GM19023 (cell line): Measurements from ENCODE around the gene IL1B.

ENCODE experiments used
- ATAC-seq: cut with Tn5 transposase; IDR thresholded peaks from one replicate; pipeline ENCODE4 v1.9.1; 2021; ENCODE audit warnings: mild to moderate bottlenecking, moderate library complexity; ENCODE audit not compliant: unreplicated experiment

Gene IL1B

DNA sequence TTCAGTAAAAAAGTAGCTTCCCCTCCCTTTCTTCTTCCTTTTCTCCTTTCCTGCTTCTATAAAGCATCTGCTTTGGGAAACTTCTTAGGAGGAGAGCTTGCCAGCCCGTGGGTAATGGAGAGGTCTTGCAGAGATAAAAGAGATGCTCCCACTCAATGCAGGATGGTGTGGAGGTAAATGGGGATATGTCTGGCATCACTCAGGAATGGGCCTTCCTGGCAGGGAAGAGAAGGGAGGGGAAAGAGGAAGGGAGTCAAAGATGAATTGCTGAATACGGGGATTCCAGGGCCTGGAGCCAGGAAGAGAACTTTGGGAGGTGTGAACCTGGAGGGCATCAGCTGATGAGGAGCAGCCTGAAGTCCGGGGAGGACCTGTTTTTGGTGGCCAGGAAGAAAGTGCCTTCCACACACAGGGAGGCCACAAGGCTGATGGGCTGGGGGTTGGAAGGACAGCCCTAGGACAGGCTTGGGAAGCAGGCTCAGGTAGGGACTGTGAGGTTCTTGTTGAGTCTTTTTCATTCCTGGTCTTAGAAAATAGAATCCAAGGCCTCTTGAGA lies 25.2 kb downstream of the IL1B start:
- ATAC-seq: no peak

DNA sequence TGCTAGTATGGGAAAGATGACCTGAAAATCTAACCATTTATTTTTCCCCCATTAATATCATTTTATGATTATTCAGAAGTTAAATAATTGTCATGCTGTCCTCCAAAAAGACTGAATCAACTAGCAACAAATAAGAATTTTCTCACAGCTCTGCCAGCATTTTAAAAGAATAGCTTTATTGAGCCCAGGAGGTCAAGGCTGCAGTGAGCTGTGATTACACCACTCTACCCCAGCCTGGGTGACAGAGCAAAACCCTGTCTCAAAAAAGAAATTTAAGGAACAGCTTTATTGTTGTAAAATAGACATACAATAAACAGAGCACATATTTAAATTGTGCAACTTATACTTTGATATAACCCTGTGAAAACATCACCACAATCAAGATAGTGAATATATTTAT lies 27.5 kb downstream of the IL1B start:
- ATAC-seq: no peak

DNA sequence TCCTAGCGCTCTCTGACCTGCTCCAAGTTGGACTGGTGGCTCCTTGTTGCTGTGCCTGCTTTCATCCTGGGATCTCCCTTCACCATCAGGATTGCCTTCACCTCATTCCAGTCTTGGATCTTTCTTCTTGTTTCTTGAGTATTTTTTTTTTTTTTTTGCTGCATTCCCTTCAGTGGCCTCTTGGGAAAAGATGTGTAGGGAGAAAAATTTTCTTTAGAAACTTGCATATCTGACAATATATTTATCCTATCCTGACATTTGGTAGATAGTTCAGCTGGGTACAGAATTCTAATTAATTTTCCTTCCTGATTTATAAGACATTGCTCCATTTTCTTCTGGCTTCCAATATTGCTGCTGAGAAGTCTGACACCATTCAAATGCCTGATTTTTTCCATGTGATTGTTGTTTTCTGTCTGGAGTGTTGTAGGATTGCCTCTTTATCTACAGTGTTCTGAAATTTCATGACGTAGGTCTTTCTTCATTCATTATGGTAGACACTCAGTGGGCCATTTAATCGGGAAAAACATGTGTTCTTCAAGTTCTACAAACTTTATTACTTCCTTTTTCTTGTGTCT lies 29.3 kb downstream of the IL1B start:
- no peak for ATAC-seq

DNA sequence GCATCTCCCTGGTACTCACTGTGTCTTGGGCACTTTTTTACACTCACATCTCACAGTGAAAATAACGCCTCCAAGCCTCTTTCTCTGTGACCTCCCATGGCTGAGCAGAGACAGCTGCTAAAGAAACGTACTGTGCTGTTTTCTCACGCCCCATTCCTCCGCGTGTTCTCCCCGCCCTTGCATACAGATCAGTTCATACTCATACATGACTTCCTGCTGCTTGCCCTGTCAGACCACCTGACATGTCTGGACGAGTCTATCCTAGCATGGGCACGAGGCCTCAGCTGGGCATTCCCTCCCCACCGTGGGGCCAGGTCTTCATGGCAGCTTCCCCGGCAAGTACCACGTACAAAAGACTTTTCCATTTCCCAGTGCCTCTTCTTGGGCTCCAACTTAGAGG lies 31.0 kb downstream of the IL1B start:
- ATAC-seq: peak; percentile 86

DNA sequence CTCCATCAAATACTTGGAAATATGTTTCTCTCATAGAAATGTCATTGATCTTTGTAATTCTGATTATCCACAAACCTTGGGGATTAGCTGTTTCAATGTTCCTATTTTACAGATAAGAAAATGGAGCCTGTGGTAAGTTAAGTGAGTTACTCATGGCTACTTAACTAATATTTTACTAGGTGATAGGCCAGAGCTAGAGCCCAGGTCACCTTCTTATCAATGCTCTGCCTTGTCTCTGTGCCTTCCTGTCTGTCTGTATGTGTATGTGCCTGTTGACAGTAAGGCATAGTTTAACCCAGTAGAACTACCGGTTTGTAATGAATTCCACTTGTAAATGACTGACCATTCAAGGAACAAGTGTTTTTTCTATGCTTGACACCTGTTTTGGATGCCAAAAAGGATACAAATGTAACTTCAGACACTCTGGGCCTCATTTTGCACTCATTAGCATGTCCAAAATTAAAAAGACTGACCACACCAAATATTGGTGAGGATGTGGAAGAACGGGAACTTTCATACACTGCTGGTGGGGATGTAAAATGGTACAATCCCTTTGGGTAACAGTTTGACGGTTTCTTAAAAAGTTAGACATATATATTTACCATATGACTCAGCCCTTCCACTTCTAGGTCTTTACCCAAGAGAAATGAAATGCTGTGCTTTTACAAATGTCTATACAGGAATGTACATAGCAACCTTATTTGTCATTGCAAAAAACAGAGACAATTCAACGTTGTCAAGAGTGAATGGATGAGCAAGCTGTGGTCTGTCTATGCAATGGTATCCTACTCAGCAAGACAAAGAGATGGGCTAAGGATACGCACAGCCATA lies 32.7 kb downstream of the IL1B start:
- peak; percentile 40 for ATAC-seq

DNA sequence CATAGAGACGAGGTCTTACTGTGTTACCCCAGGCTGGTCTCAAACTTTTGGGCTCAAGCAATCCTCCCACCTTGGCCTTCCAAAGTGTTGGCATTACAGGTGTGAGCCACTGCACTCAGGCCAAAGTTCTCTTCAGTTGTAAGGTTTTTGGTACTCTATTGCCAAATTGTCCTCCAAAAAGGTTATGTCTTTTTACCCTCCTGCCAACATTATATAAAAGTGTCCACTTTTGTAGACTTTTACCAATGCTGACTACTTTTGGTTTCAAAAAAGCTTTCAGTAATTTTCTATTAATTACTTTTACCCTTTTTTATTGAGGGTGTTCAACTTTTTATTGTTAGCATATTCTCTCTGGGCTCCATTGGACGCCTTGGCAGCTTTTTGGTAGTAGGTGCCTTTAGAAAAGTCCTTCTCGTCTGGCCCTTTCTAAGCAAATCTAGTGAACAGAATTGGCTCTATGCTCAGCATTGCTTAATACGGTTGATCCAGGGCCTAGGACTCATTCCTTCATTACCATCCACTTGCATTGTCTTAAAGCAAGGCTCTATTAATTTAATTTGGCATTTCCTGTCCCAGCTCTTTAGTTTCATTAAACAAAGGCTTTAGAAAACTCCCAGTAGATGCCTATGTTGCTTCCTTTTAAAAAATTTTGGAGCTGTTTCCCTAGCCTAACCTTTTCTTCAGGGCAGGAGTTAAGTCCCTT lies 35.5 kb downstream of the IL1B start:
- no peak for ATAC-seq

DNA sequence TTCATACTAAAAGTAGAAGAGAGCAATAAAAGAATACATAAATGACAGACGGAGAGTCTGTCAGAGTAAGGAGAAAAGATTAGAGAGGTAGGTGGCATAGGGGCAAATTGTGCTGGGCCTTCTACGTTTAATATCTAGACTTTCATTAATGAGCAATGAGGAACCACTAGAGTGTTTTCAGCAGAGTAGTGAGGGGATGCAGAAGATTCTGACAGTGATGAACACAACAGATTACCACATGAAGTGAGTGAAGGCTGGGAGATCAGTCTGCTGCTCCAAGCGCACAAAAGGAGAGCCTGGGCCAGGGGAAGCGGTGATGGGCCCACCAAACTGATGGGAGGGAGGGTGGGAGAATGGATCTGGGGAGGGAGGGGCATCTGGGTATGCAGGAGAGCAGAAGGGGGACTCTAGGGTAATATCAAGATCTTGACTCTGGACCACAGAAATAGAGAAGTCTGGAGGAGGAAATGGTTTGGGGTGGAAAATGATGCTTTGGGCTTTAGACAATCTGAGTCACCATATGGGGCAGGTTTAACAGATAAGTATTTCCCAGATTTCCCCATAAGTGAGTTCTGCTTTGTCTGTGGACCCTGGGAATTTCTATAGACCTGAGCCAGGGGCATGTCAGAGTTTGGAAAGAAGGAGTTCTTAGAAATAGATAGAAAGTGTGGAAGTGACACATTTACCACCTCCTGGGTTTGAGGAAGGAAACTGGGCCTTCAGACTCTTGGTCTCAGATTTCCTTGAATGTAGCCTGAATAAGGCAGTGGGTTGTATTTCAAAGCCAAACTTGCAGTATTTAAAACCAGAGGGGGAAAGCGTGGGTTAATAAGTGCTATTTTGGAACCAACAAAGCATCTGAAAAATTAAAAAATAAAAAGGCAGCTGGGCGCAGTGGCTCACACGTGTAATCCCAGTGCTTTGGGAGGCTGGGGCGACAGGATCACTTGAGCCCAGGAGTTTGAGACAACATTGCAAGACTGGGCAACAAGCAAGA lies 37.3 kb downstream of the IL1B start:
- no peak for ATAC-seq

DNA sequence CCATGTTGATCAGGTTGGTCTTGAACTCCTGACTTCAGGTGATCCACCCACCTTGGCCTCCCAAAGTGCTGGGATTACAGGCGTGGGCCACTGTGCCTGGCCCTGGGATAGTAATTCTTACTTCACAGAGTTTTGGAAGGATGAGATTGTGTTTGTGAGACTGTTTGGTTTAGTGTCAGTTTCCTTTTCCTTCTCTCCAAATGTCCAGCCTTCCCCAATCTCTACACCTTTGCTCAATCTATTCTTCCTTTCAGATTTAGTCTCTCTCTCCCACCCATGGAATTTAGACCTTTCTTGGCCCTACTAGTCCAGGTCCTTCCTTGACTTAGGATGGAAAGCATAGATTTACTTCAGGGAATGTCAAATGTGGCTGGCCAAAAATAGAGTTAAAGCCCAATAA lies 40.1 kb downstream of the IL1B start:
- no peak for ATAC-seq

DNA sequence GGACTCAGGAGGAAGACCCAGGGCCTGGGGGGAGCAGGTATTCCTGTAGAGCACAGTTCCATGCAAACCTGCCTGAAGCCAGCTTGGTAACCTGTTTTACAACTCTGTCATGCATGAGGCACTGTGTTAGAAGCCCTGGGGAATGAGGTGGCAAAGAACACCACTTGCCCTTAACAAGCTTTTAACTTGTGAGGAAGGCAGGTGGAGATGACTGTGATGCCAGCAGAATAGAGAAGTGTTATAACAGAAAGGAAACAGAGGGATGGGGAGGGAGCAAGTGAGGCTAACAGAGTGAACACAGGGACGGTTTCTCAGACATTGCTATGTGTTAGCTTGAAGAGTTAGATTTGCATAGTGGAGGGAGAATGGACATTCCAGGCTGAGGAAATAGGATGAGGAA lies 40.8 kb downstream of the IL1B start:
- no peak for ATAC-seq

DNA sequence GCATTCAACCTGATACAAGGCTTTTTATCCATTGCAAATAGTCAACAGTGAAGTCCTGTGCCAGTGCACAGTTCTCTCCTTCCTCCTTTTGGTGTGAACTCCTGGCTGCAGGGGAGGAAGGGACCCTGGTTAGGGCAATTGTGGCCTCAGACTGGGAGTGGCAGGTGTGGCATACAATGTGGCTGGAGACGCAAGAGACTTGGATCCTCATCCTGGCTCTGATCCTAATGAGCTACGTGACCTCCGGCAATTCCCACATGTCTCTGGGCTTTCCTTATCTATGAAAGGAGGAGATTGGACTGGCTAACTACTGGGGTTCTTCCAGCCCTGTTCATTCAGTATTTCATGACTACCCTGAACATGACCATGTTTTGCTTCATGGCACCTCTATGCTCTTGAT lies 41.7 kb downstream of the IL1B start:
- ATAC-seq: no peak

DNA sequence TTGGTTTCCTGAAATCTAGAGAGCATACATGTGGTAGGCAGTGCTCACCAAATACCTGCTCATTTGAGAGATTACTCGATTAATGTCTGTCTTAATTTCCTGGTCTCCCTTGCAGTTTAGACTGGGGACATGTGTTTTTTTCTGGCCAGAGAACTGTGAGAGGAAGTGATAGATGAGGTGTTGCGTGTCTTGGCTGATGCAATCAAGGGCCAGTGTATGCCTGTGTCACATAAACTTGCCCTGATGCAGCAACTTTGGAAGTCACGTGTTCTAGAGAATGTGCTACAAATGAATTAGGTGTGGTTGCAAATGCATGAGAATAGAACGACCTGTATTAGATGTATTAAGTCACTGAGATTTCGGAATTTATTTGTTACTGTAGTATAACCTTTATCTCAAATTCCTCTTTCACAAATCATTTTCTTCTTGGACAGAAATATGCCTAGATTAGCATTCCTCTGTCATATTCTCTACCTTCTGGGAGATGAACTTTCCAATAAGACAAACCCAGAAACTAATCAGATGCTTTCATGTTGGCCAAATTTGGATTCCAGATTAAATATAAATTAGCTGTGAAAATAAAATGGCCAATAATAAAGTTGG lies 42.3 kb downstream of the IL1B start:
- ATAC-seq: peak; percentile 61

DNA sequence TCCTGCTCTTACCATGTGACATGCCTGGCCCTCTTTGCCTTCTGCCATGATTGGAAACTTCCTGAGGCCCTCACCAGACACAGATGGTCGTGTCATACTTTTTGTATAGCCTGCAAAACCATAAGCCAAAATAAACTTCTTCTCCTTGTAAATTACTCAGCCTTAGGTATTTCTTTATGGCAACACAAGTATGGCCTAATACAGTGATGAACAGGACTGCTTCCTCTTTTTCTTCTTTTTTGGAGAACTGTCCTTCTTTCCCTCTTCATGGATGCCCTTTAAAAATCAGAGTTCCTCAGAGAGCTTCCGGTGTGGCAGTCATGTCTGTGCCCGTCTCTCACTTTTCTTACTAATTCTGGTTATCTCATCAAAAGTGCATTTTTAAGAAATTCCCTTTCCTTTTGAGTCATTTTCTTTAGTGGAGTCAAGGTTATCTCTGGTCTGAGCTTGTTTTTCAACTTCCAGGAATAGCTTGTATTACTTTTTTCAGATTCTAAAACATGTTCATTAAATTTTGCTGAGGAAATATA lies 43.1 kb downstream of the IL1B start:
- ATAC-seq: no peak

DNA sequence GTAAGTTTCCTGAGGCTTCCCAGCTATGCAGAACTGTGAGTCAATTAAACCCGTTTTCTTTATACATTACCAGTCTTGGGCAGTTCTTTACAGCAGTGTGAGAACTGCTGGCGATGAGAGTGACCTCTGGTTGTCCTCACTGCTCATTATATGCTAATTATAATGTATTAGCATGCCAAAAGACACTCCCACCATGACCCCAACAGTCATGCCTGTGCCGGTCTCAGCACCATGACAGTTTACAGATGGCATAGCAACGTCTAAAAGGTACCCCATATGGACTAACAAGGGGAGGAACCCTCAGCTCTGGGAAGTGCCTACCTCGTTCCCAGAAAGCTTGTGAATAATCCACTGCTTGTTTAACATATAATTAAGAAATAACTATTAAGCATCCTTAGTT lies 44.2 kb downstream of the IL1B start:
- no peak for ATAC-seq

DNA sequence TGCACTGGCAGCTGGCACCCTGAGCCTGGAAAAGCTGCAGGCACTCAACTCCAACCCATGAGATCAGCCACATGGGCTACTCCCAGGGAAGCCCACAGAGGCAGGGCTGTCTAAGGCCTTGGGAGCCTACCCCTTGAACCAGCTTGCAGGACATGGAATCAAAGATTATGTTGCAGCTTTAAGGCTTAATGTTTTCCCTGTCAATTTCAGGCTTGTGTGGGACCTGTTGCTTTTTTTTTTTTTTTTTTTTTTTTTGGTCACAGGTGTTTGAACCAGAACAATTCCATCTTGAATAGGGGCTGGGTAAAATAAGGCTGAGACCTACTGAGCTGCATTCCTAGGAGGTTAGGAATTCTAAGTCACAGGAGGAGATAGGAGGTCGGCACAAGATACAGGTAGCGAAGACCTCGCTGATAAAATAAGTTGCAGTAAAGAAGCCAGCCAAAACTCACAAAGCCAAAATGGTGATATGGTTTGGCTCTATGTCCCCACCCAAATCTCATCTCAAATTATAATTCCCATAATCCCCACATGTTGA lies 44.8 kb downstream of the IL1B start:
- no peak for ATAC-seq

DNA sequence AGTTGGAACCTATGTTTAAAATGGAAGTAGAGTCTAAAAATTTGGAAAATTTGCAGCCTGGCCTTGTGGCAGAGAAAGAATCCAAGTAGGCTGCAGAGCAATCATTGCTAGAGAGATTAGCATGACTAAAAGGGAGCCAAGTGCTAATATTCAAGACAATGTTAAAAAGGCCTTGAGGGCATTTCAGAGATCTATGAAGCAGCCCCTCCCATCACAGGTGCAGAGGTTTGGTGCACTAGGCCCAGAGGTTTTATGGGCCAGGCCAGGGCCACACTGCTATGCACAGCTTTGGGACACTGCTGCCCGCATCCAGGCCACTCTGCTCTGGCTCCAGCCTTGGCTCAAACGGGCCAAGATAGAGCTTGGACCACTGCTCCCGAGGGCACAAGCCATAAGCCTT lies 45.6 kb downstream of the IL1B start:
- ATAC-seq: no peak

DNA sequence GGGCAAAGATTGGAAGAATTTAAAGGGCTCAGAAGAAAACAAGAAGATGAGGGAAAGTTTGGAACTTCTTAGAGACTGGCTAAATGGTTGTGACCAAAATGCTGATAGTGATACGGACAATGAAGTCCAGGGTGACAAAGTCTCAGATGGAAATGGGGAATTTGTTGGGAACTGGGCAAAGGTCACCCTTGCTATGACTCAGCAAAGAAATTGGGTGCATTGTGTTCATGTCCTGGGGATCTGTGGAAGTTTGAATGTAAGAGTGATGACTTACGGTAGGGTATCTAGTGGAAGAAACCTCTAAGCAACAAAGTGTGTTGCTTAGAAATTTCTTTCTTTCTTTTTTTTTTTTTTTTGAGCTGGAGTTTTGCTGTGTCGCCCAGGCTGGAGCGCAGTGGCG lies 46.3 kb downstream of the IL1B start:
- ATAC-seq: no peak

DNA sequence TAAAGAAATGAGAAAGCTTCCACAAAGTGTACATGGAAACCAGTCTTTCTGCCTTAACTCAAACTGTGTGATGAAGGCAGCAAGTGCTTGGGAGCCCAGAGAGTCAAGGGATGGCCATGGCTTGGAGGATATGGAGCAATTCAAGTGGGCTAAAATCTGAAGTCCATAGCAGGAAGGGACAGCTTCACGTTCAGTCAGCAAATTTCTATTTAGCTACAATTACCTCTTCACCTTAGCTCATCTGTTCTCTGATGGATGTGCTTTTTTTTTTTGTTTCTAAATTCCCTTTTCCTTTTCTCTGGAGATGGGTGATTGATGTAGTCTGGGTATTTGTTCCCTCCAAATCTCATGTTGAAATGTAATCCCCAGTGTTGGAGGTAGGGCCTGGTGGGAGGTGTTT lies 47.4 kb downstream of the IL1B start:
- ATAC-seq: no peak

DNA sequence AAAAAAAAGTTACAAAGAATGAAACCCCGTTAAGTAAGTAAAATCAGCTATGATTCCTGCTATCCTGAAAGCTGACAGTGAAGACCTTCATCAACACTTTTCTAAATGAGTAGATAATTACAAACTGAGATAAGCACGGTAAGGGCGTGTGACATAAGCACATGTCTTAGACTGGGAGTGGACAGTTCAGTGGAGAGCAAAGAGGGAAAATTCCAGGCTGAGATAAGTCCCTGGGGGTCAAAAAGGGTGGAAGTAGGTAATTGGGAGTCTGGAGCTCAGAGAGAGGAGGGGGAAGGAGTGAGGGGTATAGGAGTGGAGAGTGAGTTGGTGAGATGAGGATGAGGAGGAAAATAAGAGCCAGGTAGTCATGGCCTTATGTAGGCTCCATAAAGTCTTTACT lies 47.9 kb downstream of the IL1B start:
- ATAC-seq: no peak

DNA sequence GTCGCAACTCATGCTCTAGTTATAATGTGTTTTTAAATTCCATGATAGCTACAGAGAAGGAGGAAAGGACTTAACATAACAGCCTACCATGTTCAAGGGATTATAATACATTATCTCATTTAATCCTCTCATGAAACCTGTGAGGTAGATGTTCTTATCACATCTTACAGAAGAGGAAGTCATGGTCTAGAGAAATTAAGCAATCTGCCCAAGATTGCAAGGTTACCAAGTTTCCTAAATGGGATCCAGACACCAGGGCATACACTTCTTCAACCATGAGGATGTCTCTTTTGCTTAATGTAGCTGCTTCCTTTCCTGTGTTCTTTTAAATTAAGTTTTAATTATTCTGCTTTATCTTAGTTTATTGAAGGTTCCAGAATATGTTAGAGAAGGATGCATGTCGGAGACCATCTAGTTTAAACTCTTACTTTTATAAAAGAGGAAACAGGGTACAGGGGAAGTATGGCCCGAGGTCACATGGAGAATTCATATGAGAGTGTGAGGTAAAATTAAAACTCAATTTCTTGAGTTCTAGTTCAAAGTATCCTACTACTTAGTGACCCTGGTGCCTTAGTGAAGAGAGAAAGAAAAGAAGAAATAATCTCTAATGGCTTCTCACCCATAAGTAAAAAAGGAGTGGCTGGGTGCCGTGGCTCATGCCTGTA lies 48.7 kb downstream of the IL1B start:
- ATAC-seq: no peak
